SK-N-MC (cell line): ENCODE data around the gene FBXL17.

Experiments
- EZH2 ChIP-seq: fragments of 200-600 bp; sonication (generic); IDR thresholded peaks from one replicate; pipeline ENCODE4 v1.6.1; 2017; ENCODE audit warnings: antibody characterized with exemption
- FOXP2 ChIP-seq: optimal IDR thresholded peaks from 2 replicates; pipeline ENCODE3; 2011; ENCODE audit warnings: mild to moderate bottlenecking, moderate library complexity; ENCODE audit not compliant: insufficient read depth; ENCODE audit errors: extremely low read length, control extremely low read depth
- POLR2AphosphoS5 ChIP-seq: IDR thresholded peaks from 2 replicates; pipeline ENCODE4 v1.6.1; 2012; ENCODE audit warnings: mild to moderate bottlenecking, low read depth, low read length, borderline replicate concordance

DNA sequence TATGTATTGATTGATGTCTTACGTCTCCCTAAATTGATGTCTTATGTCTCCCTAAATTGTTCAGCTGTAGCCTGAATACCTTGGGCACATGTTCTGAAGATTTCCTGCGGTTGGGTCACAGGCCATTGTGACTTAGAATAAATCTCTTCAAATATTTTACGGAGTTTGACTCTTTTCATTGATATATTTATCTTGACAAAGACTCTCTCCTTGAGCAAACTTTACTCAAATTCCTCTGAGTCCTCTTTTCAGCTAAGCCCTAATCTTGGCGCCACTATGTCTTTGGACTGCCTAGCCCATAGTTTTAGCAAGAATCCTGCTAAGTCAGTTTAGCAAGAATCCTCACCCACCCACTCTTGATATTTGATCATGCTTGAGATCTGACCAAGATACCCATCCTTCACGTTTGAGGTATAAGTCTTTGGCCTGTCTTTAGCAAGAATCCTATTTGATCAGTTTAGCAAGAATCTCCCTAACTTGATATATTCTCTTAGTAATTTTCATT is 35.3 kb upstream of the FBXL17 start:
- TF ChIP-seq EZH2: no peak
- no peak for TF ChIP-seq POLR2AphosphoS5
- no peak for TF ChIP-seq FOXP2
